Breast epithelium (tissue), 4 donors: Measurements from ENCODE around the gene FOXN4. TPM values are rescaled to one million over a fixed set of nuclear protein-coding genes. Genes with fewer than 3 reads are reported as not detected.

Experiments
- DNase-seq, 2 donors: peaks; one replicate each; pipeline ENCODE4 v3.0.0-alpha.2; 2019; ENCODE audit warnings: low spot score in 2 of 2
- H3K27ac ChIP-seq, 2 donors: fragments of 200-600 bp; sonication (generic) in 1 of 2; one replicate each; pipeline ENCODE4 v1.5.1; 2016 to 2019; ENCODE audit warnings: mild to moderate bottlenecking in 1 of 2
- H3K27me3 ChIP-seq, 2 donors: fragments of 200-600 bp; sonication (generic) in 1 of 2; one replicate each; pipeline versions ENCODE4 v1.5.1 to v1.6.0; 2017 to 2019; ENCODE audit warnings: control low read depth in 1 of 2, mild to moderate bottlenecking in 1 of 2
- H3K36me3 ChIP-seq: fragments of 200-600 bp; one replicate; pipeline ENCODE4 v1.5.1; 2019
- H3K4me1 ChIP-seq, 2 donors: fragments of 200-600 bp; sonication (generic); one replicate each; pipeline ENCODE4 v1.5.1; 2016 to 2019; ENCODE audit warnings: control low read depth in 1 of 2
- H3K4me3 ChIP-seq, 3 donors: fragments of 200-600 bp; sonication (generic); 1 replicate in 2 of 3; 2 replicates in 1 of 3; pipeline ENCODE4 v1.5.1; 2016 to 2019; ENCODE audit warnings: mild to moderate bottlenecking in 3 of 3, moderate library complexity in 2 of 3
- H3K9me3 ChIP-seq, 2 donors: fragments of 200-600 bp; sonication (generic) in 1 of 2; one replicate each; pipeline ENCODE4 v1.5.1; 2016 to 2019; ENCODE audit warnings: control low read depth in 1 of 2
- POLR2A ChIP-seq: fragments of 450-650 bp; IDR thresholded peaks from one replicate; pipeline ENCODE4 v1.6.1; 2016; ENCODE audit warnings: antibody characterized with exemption, mild to moderate bottlenecking, moderate library complexity
- POLR2AphosphoS5 ChIP-seq, 3 donors: sonication (generic); formaldehyde crosslinking; IDR thresholded peaks; one replicate each; pipeline ENCODE4 v1.6.1; 2017; ENCODE audit warnings: antibody characterized with exemption in 3 of 3
- intact Hi-C: fragments of 100-400 bp; cut with DNase I; formaldehyde crosslinking; loops from one replicate; pipeline ENCODE4 v1.15.1; 2023; ENCODE audit warnings: low total_unique reads
- total RNA-seq, 3 donors: library from RNA; depleted of rRNA; stranded (reverse); fragments of >200 nt; gene quantifications; one replicate each; pipeline ENCODE4 v1.1.0, GENCODE V29; 2016
- TF ChIP-seq, protein P1 (sequence below), 3 donors: fragments of 450-650 bp; IDR thresholded peaks; one replicate each; pipeline ENCODE4 v1.5.1; 2016 to 2017; ENCODE audit warnings: antibody characterized with exemption in 3 of 3, mild to moderate bottlenecking in 3 of 3, moderate library complexity in 3 of 3

FOXN4 gene
- total RNA-seq, 3 donors from 2014 or later: not detected

DNA sequence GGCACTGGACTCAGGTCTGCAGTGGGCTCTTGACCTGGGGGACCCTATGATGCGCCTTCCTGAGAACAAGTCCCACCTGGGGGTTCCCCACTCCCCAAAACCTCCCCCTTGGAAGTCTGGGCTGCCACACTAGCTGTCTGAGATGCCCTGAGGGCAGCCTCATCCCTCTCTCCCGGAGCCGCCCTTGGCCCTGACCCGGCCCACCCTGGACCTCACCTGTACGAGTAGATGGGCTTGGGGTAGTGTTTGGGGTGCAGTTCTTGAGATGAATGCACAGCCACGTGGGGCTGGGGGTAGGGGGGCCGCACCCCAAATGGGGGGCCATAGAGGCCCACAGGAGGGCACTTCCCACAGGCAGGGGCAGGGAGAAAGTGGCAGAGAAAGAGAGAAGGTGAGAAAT is 21.9 kb downstream of the FOXN4 start:
- H3K27ac ChIP-seq: no peak overlapping the region
- H3K4me1 ChIP-seq: no peaks in the 10 kb centered on the region
- H3K27me3 ChIP-seq: peaks cover 0 to 3% of the 10 kb centered on the region in 2 donors
- H3K36me3 ChIP-seq: no peaks in the 10 kb centered on the region
- H3K4me3 ChIP-seq: no peak overlapping the region
- no peak for DNase-seq
- intact Hi-C loops: no loop called here
- H3K9me3 ChIP-seq: no peaks in the 10 kb centered on the region
- TF ChIP-seq, protein P1, sequence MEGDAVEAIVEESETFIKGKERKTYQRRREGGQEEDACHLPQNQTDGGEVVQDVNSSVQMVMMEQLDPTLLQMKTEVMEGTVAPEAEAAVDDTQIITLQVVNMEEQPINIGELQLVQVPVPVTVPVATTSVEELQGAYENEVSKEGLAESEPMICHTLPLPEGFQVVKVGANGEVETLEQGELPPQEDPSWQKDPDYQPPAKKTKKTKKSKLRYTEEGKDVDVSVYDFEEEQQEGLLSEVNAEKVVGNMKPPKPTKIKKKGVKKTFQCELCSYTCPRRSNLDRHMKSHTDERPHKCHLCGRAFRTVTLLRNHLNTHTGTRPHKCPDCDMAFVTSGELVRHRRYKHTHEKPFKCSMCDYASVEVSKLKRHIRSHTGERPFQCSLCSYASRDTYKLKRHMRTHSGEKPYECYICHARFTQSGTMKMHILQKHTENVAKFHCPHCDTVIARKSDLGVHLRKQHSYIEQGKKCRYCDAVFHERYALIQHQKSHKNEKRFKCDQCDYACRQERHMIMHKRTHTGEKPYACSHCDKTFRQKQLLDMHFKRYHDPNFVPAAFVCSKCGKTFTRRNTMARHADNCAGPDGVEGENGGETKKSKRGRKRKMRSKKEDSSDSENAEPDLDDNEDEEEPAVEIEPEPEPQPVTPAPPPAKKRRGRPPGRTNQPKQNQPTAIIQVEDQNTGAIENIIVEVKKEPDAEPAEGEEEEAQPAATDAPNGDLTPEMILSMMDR (IDR thresholded peaks at IDR 0.05): no peak
- no peak for TF ChIP-seq POLR2AphosphoS5 (IDR thresholded peaks at IDR 0.05)
- TF ChIP-seq POLR2A: no peak

DNA sequence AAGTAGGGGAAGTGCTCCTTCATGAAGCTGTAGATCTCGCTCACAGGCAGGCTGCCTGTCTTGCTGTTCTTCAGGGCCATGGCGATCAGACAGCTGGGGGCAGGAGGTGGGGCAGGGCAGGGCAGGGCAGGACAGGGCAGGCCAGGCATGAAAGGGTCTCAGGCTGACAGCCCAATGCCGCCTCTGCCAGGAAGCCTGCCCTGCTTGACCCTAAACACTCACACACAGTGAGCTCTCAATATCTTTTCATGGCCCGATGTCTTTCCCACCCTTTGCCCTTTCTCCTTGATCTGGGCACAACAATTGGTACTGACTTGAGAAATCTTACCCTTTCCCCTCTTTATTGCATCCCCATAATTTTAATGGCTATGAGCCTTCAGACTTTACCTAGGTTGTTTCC is 22.4 kb downstream of the FOXN4 start:
- Histone ChIP-seq H3K9me3 (no peaks in the 10 kb centered on the region), H3K27ac (no peak overlapping the region), H3K36me3 (no peaks in the 10 kb centered on the region), H3K4me1 (no peaks in the 10 kb centered on the region), H3K27me3 (peaks cover 0 to 3% of the 10 kb centered on the region in 2 donors), H3K4me3 (no peak overlapping the region)
- TF ChIP-seq POLR2A: no peak
- TF ChIP-seq, protein P1 (IDR thresholded peaks at IDR 0.05): no peak
- no peak for TF ChIP-seq POLR2AphosphoS5 (IDR thresholded peaks at IDR 0.05)
- intact Hi-C loops: no loop called here
- DNase-seq: no peak

DNA sequence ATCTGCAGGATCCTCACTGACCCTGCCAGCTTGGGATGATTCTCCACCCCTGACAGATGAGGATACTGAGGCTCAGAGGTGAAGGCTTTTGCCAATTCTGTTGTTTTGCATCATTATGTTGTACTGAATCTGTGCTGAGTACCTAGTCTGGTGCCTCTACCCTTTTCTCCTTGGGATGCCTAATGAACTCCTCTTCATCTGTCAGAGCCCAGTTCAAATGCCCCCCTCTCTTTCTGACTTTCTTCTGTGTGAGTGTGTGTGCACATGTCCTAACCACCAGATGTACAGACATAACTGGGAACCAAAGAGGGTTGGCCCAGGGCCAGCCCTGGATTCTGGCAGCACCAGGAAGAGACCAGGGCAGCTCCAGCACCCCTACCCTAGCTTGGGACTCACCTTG is 22.8 kb downstream of the FOXN4 start:
- H3K27ac ChIP-seq: no peak overlapping the region
- TF ChIP-seq POLR2AphosphoS5 (IDR thresholded peaks at IDR 0.05) (no peak), POLR2A (no peak)
- TF ChIP-seq, protein P1 (IDR thresholded peaks at IDR 0.05): no peak
- H3K9me3 ChIP-seq: no peaks in the 10 kb centered on the region
- intact Hi-C loops: no loop called here
- H3K27me3 ChIP-seq: peaks cover 0 to 3% of the 10 kb centered on the region in 2 donors
- H3K36me3 ChIP-seq: no peaks in the 10 kb centered on the region
- DNase-seq: no peak
- H3K4me3 ChIP-seq: no peak overlapping the region
- no peaks in the 10 kb centered on the region for H3K4me1 ChIP-seq

DNA sequence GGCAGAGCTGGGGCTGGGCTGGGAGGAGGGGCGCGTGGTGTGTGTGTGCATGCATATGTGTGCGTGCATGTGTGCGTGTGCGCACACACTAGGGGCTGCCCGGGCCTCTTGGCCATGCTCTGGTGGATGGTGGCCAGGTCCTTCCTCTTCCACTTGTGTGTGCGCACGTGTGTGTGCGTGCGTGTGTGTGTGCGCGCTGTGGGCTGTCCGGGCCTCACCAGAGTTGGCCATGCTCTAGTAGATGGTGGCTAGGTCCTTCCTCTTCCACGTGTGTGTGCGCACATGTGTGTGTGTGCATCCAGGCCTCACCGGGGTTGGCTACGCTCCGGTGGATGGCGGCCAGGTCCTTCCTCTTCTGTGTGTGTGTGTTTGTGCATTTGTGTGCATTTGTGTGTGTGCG is 24.7 kb downstream of the FOXN4 start:
- Histone ChIP-seq H3K4me3 (no peak overlapping the region), H3K4me1 (no peaks in the 10 kb centered on the region), H3K36me3 (no peaks in the 10 kb centered on the region), H3K9me3 (no peaks in the 10 kb centered on the region), H3K27ac (no peak overlapping the region), H3K27me3 (peaks cover 0 to 3% of the 10 kb centered on the region in 2 donors)
- no peak for DNase-seq
- intact Hi-C loops: no loop called here
- TF ChIP-seq POLR2AphosphoS5 (IDR thresholded peaks at IDR 0.05): no peak

DNA sequence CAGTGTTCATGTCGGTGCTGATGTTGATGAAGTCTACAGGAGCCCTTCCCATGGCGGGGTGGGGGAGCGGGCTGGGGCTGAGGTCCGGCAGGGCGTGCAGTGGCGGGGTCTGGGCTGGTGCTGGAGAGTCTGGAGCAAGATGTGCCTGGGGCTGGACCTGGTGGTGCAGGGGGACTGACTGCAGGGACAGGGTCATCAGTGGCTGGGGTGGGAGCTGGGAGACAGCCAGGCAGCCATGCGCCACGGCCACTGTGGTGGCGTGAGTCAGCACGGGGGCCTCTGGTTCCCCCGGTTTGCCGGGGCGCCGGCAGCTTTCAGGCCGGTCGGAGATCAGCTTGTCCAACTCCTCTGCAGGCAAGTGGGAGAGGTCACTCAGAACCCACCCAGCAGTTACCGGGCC is 27.6 kb downstream of the FOXN4 start:
- Histone ChIP-seq H3K36me3 (no peaks in the 10 kb centered on the region), H3K27me3 (no peaks in the 10 kb centered on the region), H3K27ac (no peak overlapping the region), H3K4me1 (no peaks in the 10 kb centered on the region), H3K4me3 (no peak overlapping the region), H3K9me3 (no peaks in the 10 kb centered on the region)
- no peak for TF ChIP-seq POLR2A
- TF ChIP-seq POLR2AphosphoS5 (IDR thresholded peaks at IDR 0.05): no peak
- TF ChIP-seq, protein P1 (IDR thresholded peaks at IDR 0.05): no peak
- intact Hi-C loops: no loop called here
- no peak for DNase-seq

DNA sequence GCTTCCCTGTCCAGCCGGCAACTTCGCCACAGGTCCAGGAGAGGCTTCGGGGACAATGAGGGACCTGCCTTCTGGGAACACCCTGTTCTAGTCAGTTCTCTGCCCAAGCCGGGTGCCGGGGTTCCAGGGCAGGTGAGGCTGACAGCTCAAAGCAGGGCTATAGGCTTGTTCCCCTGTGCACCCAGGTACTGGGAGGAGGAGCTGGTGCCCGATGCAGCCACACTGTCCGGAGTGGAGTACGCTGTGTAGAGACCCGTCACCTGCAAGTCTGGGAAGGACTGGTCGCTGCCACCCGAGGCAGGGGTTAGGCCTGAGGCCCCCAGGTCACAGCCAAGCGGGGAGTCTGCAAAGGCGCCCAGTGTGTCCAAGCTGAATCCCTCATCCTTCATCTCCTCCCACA is 29.6 kb downstream of the FOXN4 start:
- H3K4me1 ChIP-seq: no peaks in the 10 kb centered on the region
- TF ChIP-seq POLR2A (no peak), POLR2AphosphoS5 (IDR thresholded peaks at IDR 0.05) (no peak)
- TF ChIP-seq, protein P1 (IDR thresholded peaks at IDR 0.05): no peak
- H3K27me3 ChIP-seq: no peaks in the 10 kb centered on the region
- no peak for DNase-seq
- H3K9me3 ChIP-seq: no peaks in the 10 kb centered on the region
- no peak overlapping the region for H3K4me3 ChIP-seq
- intact Hi-C loops: loop anchor here (5.0 kb wide), 1 partner anchor 1132 kb away; no protein-coding TSS in a partner anchor
- H3K36me3 ChIP-seq: no peaks in the 10 kb centered on the region
- no peak overlapping the region for H3K27ac ChIP-seq
